NCI-H2196 (cell line): Measurements from ENCODE around the gene ORM1.

Source experiments
- DNase-seq: peaks from one replicate; lab custom pipeline; 2025; ENCODE audit not compliant: unreplicated experiment; lab: John Stamatoyannopoulos, UW

Gene ORM1

DNA sequence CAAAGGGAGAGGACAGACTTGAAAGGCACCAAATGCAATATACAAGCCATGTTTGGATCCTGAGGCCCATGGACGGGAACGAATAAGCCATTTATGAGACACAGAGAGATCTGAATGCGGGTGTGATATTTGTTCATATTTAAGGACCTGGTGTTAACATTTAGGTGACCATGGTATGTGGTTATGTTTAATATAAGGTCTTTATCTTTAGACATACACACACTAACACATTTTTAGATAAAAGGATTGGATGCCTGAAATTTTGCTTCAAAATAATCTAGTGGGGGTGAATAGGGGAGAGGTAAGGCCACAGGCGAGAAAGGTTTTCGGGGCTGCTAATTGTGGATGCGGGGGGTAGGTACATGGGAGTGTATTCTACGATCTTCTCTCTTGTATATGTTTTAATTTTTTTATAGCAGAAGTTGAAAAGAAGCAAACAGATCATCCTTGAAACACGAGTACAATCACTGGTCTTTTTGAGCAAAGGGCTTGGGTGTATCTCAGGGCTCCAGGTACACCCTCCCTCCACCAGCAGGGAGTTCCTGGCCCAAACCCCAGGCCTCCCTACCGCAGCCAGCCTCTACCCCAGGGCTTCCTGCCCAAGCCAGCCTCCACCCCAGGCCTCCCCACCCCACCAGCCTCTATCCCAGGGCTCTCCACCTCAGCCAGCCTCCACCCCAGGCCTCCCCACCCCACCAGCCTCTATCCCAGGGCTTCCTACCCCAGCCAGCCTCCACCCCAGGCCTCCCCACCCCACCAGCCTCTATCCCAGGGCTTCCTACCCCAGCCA is 52.7 kb downstream of the ORM1 start:
- DNase-seq = no peak
